PC-9 (cell line): Measurements from ENCODE around the gene BPI. TPM values are rescaled to one million over a fixed set of nuclear protein-coding genes. Genes with fewer than 3 reads are reported as not detected.
"Not testable (repeated sequence)": the region's sequence is repeated elsewhere in the genome, so short reads cannot be mapped to it uniquely, and the experiment has no call there.

Source experiments
- BruUV-seq: library from RNA; stranded (reverse); fragments of 400-500 nt; replicated peaks from 2 replicates; lab custom pipeline; 2021; lab: Mats Ljungman, UMichigan
- CTCF ChIA-PET: fragments of 300-600 bp; sonication (Branson Sonifier 250); formaldehyde crosslinking; loops from one replicate; lab custom pipeline; 2022; ENCODE audit warnings: antibody characterized with exemption; lab: Charles Lee
- POLR2A ChIA-PET: fragments of 300-600 bp; sonication (Branson Sonifier 250); formaldehyde crosslinking; loops from one replicate; lab custom pipeline; 2022; ENCODE audit warnings: antibody characterized with exemption; ENCODE audit not compliant: unreplicated experiment; lab: Charles Lee
- DNase-seq, 2 experiments: peaks; one replicate each; pipeline versions ENCODE4 v3.0.0 to v3.0.0-alpha.2; 2015 to 2022; ENCODE audit warnings: mixed read lengths in 1 of 2
- H2AFZ ChIP-seq: fragments of 200-600 bp; sonication (generic); 2 replicates; pipeline ENCODE4 v1.8.1; 2017; ENCODE audit warnings: antibody characterized with exemption
- H3F3A ChIP-seq: fragments of 200-600 bp; sonication (generic); 2 replicates; pipeline ENCODE4 v1.8.1; 2017; ENCODE audit warnings: antibody characterized with exemption, mild to moderate bottlenecking, low read depth; ENCODE audit not compliant: insufficient read depth
- H3K27ac ChIP-seq: fragments of 200-600 bp; sonication (generic); 2 replicates; pipeline ENCODE4 v1.6.1; 2016; ENCODE audit warnings: mixed run types
- H3K27me3 ChIP-seq: fragments of 200-600 bp; sonication (generic); 2 replicates; pipeline ENCODE4 v1.6.1; 2016; ENCODE audit warnings: low read depth, mixed run types; ENCODE audit not compliant: insufficient read depth
- H3K36me3 ChIP-seq: fragments of 200-600 bp; sonication (generic); 2 replicates; pipeline ENCODE4 v1.6.1; 2016; ENCODE audit warnings: low read depth, mixed run types
- H3K4me1 ChIP-seq: fragments of 200-600 bp; sonication (generic); replicated peaks from 2 replicates; pipeline ENCODE4 v1.6.1; 2016; ENCODE audit warnings: mixed run types; ENCODE audit not compliant: insufficient read depth
- H3K4me2 ChIP-seq: fragments of 200-600 bp; sonication (generic); 2 replicates; pipeline ENCODE4 v1.6.1; 2017; ENCODE audit warnings: mixed run types
- H3K4me3 ChIP-seq: fragments of 200-600 bp; sonication (generic); 2 replicates; pipeline ENCODE4 v1.6.1; 2016; ENCODE audit warnings: mixed run types
- H3K79me2 ChIP-seq: fragments of 200-600 bp; sonication (generic); 2 replicates; pipeline ENCODE4 v1.6.1; 2017; ENCODE audit warnings: low read depth, mixed run types
- H3K9me2 ChIP-seq: fragments of 200-600 bp; sonication (generic); 2 replicates; pipeline ENCODE4 v1.8.1; 2017; ENCODE audit warnings: mild to moderate bottlenecking; ENCODE audit not compliant: insufficient read depth
- H3K9me3 ChIP-seq: fragments of 200-600 bp; sonication (generic); 2 replicates; pipeline ENCODE4 v1.8.1; 2016; ENCODE audit warnings: low read depth; ENCODE audit not compliant: insufficient read depth
- H4K20me1 ChIP-seq: fragments of 200-600 bp; sonication (generic); 2 replicates; pipeline ENCODE4 v1.8.1; 2017; ENCODE audit not compliant: insufficient read depth
- CTCF ChIP-seq: fragments of 200-600 bp; sonication (generic); conservative IDR thresholded peaks from 2 replicates; pipeline ENCODE4 v1.6.1; 2017; ENCODE audit warnings: mixed run types, antibody characterized with exemption, mild to moderate bottlenecking, moderate library complexity
- EZH2 ChIP-seq: fragments of 200-600 bp; sonication (generic); IDR thresholded peaks from 2 replicates; pipeline ENCODE4 v1.8.0; 2017; ENCODE audit warnings: antibody characterized with exemption, low read depth
- intact Hi-C: fragments of 100-400 bp; cut with micrococcal nuclease; formaldehyde crosslinking; loops from one replicate; pipeline ENCODE4 v1.10.0; 2022; ENCODE audit not compliant: unreplicated experiment
- total RNA-seq: library from RNA; stranded (reverse); gene quantifications from 2 replicates; pipeline ENCODE4 v1.2.3, GENCODE V29; 2021

Gene BPI
- total RNA-seq, 1 experiment from 2014 or later: not detected

GRCh38 chr20:38283236-38283635 is 20.7 kb upstream of the BPI start:
- ChIA-PET POLR2A (no interaction called here), CTCF (no interaction called here)
- DNase-seq: no peak
- no peaks in the 10 kb centered on the region for H4K20me1 ChIP-seq
- intact Hi-C loops: no loop called here
- no peaks in the 10 kb centered on the region for H3F3A ChIP-seq
- no peak overlapping the region for H2AFZ ChIP-seq
- no peaks in the 10 kb centered on the region for H3K27me3 ChIP-seq
- no TSS peak for BruUV-seq
- H3K4me2 ChIP-seq: no peak overlapping the region
- H3K36me3 ChIP-seq: no peaks in the 10 kb centered on the region
- no peak for TF ChIP-seq CTCF
- TF ChIP-seq EZH2: no peak
- no peak overlapping the region for H3K4me3 ChIP-seq
- no peaks in the 10 kb centered on the region for H3K9me2 ChIP-seq
- no peaks in the 10 kb centered on the region for H3K79me2 ChIP-seq
- H3K27ac ChIP-seq: no peak overlapping the region
- peaks cover 6% of the 10 kb centered on the region; the same call in 1 of the 2 replicates for H3K4me1 ChIP-seq
- H3K9me3 ChIP-seq: no peaks in the 10 kb centered on the region

GRCh38 chr20:38284066-38284650 is 19.8 kb upstream of the BPI start:
- DNase-seq, H3K36me3 ChIP-seq, H3K4me1 ChIP-seq, BruUV-seq, H3K27ac ChIP-seq, H4K20me1 ChIP-seq, POLR2A ChIA-PET, H3F3A ChIP-seq, intact Hi-C loops, H3K9me3 ChIP-seq, H3K4me2 ChIP-seq, H3K27me3 ChIP-seq, H2AFZ ChIP-seq, H3K4me3 ChIP-seq, H3K9me2 ChIP-seq, CTCF ChIA-PET, H3K79me2 ChIP-seq: not testable (repeated sequence)

- no peaks in the 10 kb centered on the region for H3K27me3 ChIP-seq
- H3K4me2 ChIP-seq: no peak overlapping the region
- no peaks in the 10 kb centered on the region for H3F3A ChIP-seq
- H3K36me3 ChIP-seq: no peaks in the 10 kb centered on the region
- DNase-seq: no peak
- no TSS peak for BruUV-seq
- H3K27ac ChIP-seq: no peak overlapping the region
- no peaks in the 10 kb centered on the region for H3K9me2 ChIP-seq
- no peaks in the 10 kb centered on the region for H3K9me3 ChIP-seq
- CTCF ChIA-PET: no interaction called here
- no peaks in the 10 kb centered on the region for H3K79me2 ChIP-seq
- intact Hi-C loops: no loop called here
- peaks cover 3% of the 10 kb centered on the region; the same call in 1 of the 2 replicates for H3K4me1 ChIP-seq
- TF ChIP-seq EZH2 (no peak), CTCF (no peak)
- no peaks in the 10 kb centered on the region for H4K20me1 ChIP-seq
- no peak overlapping the region for H3K4me3 ChIP-seq
- POLR2A ChIA-PET: no interaction called here
- no peak overlapping the region for H2AFZ ChIP-seq
Observed at GRCh38 chr20:38284893-38285444, 19.0 kb upstream of the BPI start.
